Renal cortical epithelial cell (primary cell): ENCODE data around the gene MCCC1. TPM values are rescaled to one million over a fixed set of nuclear protein-coding genes. Genes with fewer than 3 reads are reported as not detected.
"Not testable (repeated sequence)": the region's sequence is repeated elsewhere in the genome, so short reads cannot be mapped to it uniquely, and the experiment has no call there.

Experiments
- DNase-seq: peaks from one replicate; pipeline ENCODE4 v3.0.0-alpha.2; 2011; ENCODE audit warnings: low read depth
- total RNA-seq: library from RNA; depleted of rRNA; stranded (reverse); fragments of >200 nt; gene quantifications from 2 replicates; pipeline ENCODE4 v1.2.3, GENCODE V29; 2014

Gene MCCC1
- total RNA-seq, 1 donor from 2014 or later = 38.8 TPM

DNA sequence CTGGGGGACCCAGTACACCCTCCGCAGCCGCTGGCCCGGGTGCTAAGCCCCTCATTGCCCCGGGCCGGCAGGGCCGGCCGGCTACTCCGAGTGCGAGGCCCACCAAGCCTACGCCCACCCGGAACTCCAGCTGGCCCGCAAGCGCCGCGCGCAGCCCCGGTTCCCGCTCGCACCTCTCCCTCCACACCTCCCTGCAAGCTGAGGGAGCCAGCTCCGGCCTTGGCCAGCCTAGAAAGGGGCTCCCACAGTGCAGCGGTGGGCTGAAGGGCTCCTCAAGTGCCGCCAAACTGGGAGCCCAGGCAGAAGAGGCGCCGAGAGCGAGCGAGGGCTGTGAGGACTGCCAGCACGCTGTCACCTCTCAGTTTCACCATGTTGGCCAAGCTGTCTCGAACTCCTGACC is 4.7 kb upstream of the MCCC1 start:
- not testable (repeated sequence) for DNase-seq

DNA sequence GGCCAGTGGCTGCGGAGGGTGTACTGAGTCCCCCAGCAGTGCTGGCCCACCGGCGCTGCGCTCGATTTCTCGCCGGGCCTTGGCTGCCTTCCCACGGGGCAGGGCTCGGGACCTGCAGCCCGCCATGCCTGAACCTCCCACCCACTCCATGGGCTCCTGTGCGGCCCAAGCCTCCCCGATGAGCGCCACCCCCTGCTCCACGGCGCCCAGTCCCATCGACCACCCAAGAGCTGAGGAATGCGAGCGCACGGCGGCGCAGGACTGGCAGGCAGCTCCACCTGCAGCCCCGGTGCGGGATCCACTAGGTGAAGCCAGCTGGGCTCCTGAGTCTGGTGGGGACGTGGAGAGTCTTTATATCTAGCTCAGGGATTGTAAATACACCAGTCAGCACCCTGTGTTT is 1.7 kb upstream of the MCCC1 start:
- DNase-seq = not testable (repeated sequence)

DNA sequence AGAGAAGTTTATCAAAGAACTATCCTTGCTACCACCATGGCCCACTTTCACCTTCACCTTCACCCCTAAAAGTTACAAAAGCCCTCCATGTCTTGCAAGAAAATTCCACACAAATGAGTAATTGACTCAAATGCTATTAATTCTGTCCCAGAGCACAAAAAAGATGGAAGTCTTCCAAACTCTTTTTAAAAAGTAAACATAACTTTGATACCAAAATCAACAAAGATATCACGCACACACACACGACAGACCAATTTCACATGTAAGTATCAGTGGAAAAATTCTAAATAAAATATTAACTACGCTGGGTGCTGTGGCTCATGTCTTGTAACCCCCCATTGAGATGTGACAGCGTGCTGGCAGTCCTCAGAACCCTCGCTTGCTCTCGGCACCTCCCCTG is 1.1 kb upstream of the MCCC1 start:
- no peak for DNase-seq

DNA sequence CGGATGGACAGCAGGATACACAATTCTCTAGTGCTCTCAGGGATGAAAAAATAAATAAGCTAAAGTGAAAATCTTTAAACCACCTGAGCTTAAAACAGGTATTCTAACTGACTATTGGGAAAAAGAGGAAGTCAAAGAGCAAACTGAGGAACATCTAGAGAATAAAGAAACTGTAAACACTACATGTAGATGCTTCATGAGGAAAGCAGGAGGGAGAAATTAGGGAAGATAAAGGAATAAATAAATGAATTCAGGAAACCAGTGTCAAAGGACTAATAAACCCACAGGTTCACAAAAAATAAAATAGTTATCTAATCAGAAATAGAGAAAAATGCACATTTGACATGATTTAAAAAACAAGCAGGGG is 525 bp upstream of the MCCC1 start:
- DNase-seq = no peak

DNA sequence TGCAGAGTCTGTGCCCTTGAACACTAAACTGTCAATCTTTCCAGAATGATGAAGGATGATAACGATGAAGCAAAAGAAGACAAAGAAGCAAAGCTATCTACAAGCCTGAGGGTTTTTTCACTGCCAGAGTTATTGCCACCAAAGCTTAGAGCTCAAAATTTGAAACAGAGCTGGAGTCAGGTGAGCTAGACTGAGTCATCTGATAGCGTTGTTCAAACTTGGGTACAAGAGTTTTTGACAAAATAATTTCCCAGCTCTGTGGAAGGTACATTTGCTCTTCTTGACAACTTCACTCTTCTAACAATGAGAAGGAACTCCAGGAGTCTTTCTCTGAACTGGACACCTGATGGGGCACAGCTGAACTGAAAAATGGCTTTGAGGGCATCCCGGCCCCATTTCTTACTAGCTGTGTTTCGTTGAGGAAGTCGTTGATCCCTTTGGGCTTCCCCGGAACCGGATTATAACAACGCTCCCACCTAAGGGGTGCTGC is 715 bp downstream of the MCCC1 start:
- peak; percentile 34 for DNase-seq

DNA sequence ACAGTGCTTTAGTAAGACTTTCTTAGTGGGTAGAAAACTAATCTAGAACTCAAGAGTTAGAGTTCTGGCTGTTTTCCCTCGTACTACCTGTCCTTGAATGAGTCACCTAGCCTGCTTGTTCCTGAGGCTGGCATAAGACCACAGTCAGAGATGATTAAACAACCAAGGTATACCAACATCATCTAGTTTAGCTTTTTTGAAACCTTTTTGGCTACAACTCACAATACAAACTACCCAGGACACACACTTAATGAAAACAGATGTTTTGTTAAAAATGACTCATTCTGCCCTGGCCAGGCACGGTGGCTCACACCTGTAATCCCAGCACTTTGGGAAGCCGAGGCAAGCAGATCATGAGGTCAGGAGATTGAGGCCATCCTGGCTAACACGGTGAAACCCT is 4.6 kb downstream of the MCCC1 start:
- peak; percentile 87 for DNase-seq

DNA sequence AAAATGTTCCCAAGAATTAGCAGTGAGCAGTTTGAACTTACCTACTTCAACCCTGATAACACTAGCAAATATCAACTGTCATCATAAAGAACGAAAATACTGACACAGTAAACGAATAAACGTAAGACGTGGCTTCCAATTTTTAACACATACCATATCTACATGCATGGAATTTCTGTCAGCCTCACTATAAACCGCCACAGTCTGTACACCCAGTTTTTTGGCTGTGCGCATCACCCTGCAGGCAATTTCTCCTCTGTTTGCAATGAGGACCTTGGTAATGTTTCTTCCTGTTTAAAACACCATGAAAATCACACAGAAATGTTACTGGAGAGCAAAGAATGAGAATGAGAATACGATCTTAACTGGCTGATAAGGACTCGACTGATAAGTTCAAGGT is 7.0 kb downstream of the MCCC1 start:
- DNase-seq = no peak

DNA sequence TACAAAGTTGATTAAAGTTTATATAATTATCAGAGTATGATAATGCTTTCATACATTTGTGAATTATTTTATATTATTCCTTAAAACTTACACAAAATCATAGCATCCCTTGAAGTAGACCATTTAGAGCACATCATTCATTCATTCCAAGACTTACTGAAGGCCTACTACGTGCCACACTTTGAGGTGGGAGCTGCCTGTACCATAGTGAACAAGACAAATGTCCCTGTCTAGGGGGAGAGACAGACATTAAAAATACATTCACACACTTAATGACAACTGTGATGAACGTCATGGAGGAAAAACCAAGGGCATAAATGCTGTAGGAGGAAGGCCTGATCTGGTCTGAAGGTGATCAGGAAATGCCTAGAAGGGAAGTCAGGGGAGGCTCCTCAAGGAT is 12.1 kb downstream of the MCCC1 start:
- no peak for DNase-seq

DNA sequence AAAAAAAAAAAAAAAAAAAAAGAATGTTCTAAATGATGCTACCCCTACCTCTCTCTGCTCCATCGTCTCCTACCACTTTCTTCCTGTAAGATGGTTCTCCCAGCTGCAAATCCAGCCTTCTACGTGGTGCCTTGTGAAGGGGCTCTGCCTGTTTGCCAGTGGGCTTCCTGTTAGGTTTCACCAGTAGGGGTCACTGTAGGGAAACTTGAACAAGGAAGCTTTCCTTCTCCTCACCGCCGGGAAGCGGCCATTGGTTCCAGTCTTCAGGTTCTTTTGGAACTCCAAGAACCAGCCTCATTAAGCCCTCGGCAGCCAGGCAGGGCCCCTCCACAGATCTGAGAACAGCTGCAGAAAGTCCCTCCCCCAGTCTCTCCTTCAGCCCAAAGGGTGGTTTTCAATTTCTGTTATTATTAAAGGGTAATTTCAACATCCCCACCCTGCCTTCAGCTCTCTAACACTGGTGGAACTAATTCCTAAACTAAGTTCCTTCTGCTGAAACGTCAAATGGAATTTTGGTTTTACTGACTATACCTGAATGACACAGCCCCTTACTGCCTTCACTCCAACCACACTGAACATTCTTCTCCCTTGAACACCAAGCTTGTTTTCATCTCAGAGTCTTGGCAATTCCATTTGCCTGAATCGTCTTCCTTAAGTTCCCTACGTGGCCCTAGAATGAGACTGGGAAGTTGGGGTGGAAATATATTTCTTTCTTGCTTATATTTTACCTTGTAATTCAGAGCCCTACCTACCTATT is 13.5 kb downstream of the MCCC1 start:
- DNase-seq = no peak

DNA sequence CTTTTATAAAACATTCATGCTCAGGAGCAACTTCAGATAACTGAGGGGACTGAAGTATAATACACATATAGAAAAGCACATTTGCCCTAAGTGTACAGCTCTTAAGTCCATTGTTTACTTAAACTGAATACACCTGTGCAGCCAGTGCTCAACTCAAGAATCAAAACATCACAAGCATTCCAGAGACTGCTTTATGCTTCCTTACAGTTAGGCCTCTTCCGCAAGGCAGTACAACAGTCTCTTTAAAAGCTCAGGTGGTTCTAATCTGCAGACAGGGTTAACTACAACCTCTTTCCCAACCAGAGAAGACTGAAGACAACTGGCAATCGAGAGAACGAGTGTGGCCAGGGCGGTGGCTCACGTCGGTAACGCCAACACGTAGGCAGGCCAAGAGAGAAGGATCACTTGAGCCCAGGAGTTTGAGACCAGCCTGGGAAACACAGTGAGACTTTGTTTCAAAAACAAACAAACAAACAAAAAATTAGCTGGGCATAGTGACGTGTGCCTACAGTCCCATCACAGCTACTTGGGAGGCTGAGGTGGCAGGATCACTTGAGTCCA is 16.9 kb downstream of the MCCC1 start:
- DNase-seq = no peak

DNA sequence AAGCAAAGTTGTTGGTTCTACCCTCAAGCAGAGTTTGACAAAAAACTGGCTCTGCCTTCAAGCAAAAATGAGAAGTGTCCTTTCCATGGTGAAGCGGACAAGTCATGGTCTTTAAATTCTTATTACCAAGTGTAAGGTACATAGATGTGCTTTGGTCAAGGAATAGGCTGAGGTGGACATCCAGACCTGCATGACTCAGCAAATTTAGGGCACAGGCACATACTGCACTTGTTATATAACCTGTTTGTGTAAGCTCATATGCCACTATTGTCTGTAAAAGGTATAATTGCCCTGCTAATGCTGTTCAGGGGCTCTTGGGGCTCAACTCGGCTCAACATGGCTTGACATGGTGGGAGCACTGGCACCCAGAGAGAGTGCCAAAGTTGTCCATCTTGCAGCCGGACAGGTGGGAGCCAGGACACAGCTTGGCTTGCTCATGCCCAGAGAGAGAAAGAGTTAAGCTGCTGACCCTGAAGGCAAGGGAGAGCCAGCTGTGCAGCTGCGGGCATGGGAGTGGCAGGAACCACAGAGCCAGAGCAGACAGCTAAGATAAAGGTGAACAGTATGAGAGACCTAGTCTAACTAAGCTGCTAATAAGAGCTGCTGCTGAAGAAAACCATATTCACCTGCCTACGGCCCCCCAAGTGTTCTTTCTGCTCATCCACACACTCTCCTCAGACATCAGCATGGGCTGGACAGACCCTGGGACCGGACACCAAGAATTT is 17.7 kb downstream of the MCCC1 start:
- DNase-seq = no peak

DNA sequence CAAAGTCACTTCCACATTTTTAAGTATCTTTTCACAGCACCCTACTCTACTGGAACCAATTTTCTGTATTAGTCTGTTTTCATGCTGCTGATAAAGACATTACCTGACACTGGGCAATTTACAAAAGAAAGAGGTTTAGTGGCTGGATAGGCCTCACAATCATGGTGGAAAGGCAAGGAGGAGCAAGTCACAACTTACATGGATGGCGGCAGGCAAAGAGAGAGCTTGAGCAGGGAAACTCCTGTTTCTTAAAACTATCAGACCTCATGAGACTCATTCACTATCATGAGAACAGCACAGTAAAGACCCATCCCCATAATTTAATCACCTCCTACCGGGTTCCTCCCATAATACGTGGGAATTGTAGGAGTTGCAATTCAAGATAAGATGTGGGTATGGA is 18.7 kb downstream of the MCCC1 start:
- no peak for DNase-seq

DNA sequence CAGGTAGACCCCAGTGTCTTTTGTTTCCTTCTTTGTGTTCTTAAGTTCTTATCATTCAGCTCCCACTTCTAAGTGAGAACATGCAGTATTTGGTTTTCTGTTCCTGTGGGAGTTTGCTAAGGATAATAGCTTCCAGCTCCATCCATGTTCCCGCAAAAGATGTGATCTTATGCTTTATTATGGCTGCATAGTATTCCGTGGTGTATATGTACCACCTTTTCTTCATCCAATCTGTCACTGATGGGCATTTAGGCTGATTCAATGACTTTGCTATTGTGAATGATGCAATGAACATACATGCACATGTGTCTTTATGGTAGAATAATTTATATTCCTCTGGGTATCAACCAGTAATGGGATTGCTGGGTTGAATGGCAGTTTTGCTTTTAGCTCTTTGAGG is 24.4 kb downstream of the MCCC1 start:
- DNase-seq = no peak

DNA sequence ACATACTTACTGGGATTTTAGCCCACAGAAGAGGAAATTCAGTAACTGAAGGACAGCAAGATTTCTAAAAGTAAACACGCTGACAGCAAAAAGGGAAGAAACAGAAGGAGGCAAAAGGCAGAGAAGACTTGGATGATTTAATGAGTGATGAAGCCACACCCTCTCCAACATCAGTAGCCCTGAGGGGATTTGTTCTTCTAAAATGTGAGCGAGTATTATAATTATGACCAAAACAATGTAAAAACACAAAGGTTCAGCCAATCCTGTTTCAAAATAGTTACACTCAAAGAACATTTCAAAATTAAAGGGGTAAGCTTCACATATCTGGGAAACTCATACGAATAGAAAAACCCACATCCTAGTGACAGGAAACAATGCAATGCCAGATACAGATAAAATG is 25.0 kb downstream of the MCCC1 start:
- DNase-seq = no peak

DNA sequence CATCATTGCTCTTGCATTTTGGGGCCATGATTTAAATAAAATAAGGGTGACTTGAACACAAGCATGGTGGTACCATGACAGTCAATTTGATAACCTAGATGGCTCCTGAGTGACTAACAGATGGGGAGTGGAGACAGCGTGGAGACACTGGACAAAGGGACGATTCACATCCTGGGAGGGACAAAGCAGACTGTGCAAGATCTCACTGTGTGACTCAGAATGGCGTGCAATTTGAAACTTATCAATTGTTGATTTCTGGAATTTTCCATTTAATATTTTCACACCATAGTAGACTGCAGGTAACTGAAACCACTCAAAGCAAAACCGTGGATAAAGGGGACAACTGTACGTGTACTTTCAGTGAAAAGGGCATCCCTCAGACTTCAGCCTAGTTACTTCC is 25.5 kb downstream of the MCCC1 start:
- DNase-seq = no peak

DNA sequence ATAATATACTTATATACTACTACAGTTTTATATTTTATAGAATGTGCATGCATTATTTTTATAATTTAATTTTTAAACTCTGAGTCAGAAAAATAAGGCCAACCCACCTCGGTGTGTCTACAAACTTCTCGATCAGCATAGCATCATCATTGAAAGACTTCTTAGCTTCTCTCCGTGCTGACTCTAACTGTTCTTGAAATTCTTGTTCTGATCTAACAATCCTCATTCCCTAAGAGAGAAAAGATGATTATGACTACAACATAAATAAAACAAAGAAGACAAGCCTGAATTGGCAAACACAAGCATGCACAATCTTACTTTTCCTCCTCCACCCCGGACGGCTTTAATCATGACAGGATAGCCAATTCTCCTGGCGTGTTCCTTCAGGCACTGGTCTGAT is 28.4 kb downstream of the MCCC1 start:
- DNase-seq = no peak

DNA sequence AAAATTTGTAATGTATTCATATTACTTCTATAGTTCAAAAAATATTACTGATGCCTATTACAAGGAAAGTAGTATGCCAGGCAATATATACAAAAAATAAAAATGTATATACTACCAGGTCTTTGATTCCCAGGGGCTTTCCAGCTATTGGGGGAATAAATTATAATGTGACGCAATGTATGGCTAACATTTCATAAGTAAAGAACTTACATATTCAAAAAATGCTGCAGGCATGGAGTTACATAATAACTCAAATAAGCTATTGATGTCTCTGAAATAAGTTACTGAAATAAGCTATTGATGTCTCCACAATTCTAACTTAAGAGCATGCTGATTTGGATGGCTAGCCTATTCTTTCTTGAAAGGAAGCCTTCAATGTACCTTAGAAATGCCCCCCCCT is 30.2 kb downstream of the MCCC1 start:
- no peak for DNase-seq

DNA sequence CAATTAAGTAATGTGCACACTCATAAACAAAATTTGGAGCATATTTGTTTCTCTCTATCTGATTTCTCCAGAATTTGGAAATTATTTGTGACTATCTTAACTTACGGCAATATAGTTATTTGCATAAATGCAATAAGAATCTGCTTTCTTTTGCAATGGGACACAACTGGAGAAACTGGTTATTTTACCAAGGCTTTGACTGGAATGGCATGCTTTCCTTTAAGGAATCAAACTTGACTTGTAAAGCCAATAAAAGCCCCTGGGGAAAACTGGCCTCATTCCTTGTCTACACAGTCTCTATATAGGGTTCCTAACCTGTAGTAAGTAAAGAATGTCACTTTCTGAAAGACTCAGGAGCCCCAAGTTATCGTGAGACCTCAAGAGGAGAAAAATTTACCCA is 32.4 kb downstream of the MCCC1 start:
- not testable (repeated sequence) for DNase-seq

DNA sequence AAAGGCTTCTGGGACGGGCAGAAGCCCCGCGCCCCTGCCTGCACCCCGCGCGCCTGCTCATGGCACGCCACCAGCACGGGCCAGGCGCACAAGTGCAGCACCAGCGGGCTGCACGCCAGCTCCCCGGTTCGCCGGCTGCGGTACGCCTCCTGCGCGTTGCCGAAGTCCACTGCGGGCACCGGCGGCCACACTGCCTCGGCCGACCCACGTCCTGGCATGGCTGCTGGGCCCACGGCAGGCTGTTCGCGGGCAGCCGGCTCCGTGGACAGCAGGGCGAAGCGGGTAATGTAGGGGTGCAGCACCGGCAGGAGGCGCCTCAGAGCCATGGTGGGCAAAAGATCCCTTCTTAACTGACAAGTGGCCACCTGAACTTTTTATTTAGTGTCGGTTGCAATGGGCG is 34.8 kb downstream of the MCCC1 start:
- DNase-seq = no peak

DNA sequence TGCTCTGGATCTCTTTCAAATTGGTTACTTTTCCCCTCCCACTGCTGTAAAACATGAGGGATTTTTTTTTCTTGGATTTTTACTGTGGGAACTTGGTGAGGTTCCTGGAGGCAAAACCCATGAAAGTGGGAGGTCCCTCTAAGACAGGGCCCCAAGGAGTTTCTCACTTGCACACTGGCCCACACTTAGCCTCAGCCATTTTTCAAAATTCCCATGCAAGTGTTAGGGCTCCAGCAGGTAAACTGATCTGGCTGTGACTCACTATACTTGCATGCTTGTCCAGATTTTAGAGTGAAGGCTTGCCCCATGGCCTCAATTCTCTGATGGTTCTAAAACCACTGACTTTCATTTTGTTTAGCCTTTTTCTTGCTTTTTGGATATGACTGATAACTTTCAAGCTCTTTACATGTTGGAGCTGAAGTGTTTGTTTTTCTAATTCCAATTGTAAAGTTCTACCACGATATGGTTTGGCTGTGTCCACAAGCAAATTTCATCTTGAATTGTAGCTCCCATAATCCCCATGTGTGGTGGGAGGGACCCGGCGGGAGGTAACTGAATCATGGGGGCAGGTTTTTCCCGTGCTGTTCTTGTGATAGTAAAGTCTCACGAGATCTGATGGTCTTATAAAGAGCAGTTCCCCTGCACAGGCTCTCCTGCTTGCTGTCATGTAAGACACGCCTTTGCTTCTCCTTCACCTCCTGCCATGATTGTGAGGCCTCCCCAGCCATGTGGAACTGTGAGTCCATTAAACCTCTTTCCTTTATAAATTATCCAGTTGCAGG is 37.7 kb downstream of the MCCC1 start:
- no peak for DNase-seq

DNA sequence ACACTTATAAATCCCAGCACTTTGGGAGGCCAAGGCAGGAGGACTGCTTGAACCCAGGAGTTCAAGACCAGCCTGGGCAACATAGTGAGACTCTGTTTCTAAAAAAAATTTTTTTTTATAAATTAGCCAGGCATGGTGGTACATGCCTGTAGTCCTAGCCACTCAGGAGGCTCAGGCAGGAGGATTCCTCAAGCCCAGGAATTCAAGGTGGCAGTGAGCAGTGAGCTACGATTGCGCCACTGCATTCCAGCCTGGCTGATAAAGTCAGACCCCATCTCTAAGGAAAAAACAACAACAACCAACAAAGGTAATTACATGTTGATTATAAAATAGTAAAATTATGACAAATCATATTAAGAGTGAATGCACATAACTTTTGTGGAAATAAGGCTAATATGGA is 40.9 kb downstream of the MCCC1 start:
- no peak for DNase-seq

DNA sequence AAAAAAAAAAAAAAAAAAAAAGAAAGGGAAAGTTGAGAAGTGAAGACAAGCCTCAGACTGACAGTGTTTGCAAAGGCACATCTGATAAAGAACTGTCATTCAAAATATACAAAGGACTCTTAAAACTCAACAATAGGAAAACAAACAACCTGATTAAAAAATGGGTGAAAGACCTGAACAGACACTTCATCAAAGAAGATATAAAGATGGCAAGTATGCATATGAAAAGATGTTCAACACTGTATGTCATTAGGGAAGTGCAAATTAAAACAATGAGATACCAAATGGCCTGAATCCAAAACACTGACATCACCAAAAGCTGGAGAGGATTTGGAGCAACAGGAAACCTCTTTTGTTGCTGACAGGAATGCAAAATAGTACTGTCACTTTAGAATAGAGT is 48.6 kb downstream of the MCCC1 start:
- no peak for DNase-seq
